Left kidney (tissue), 2 donors: ENCODE data around the gene UIMC1. TPM values are rescaled to one million over a fixed set of nuclear protein-coding genes. Genes with fewer than 3 reads are reported as not detected.
A peak's percentile ranks its signal among the peaks of the same experiment; 100 is the strongest.
"Not testable (repeated sequence)": the region's sequence is repeated elsewhere in the genome, so short reads cannot be mapped to it uniquely, and the experiment has no call there.

Source experiments
- DNase-seq: peaks from one replicate; pipeline ENCODE4 v3.0.0-alpha.2; 2013
- polyA plus RNA-seq: library from polyadenylated mRNA; unstranded; fragments of 120-200 nt; gene quantifications from one replicate; pipeline ENCODE4 v1.2.1, GENCODE V29; 2013; ENCODE audit not compliant: insufficient read length

Gene UIMC1
- polyA plus RNA-seq, 1 donor, result 50.0 TPM

DNA sequence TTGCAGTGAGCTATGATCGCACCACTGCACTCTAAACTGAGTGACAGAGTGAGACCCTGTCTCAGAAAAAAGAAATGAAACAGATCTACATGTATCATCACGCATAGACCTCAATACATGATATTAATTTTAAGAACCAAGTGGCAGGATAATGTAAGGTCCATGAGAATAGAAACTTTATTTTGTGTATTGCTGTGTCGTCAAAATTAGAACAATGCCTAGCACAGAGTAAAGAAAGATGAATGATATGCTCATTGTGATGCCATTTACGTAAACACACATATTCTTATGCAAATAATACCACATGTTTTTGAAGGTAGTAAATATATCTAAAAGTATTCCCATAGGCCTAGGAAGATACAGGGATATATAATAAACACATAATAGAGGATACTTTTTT lies 3.6 kb upstream of the UIMC1 start:
- DNase-seq, result no peak

DNA sequence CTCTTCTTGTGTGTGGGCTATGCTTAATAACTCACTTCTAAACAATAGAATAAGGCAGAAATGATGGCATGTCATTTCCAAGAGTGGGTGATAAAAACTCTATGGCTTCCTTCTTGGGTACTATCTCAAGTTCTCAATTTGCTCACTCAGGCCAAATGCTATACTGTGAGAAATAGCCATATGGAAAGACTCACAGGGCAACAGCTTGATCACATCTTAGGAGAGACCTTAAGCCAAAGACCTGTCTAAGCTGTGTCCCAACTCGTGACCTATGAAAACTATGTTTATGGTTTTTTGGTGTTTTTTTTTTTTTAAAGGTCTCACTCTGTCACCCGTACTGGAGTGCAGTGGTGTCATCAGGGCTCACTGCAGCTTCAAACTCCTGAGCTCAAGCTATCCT lies 2.1 kb upstream of the UIMC1 start:
- peak; percentile 41 for DNase-seq

- peak; percentile 67 for DNase-seq
Measured at GRCh38 chr5:177005619-177006264, 837 bp downstream of the UIMC1 start.

DNA sequence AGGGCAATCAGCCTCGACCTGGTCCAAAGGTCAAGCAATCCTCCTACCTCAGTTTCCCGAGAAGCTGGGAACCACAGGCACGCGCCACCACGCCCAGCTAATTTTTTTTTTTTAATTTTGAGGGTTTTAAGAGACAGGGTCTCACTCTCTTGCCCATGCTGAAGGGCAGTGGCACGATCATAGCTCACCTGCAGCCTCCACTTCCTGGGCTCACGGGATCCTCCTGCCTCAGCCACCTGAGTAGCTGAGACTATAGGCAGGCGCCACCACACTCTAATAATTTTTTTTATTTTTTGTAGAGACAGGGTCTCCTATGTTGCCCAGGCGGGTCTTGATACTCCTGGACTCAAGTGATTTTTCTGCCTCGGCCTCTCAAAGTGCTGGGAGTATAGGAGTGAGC lies 1.6 kb downstream of the UIMC1 start:
- DNase-seq, result no peak

DNA sequence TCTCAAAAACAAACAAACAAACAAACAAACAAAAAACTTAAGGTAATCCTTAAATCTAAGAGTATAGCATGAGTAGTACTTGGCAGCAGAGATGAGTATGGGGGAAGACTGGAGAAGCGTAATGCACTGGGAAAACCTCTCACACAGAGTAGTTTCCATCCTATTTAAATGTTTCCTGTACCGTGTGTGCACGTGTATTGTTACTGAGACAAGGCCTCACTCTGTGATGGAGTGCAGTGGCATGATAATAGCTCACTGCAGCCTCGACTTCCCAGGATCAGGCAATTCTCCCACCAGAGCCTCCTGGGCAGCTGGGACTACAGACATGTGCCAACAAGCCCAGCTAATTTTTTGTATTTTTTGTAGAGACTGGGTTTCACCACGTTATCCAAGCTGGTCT lies 2.9 kb downstream of the UIMC1 start:
- DNase-seq, result no peak

DNA sequence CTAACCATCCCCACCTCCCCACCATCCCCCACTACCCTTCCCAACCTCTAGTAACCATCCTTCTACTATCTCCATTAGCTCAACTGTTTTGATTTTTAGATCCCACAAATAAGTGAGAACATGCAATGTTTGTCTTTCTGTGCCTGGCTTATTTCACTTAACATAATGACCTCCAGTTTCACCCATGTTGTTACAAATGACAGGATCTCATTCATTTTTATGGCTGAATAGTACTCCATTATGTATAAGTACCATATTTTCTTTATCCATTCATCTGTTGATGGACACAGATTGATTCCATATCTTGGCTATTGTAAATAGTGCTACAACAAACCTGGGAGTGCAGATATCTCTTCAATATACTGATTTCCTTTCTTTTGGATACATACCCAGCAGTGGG lies 7.1 kb downstream of the UIMC1 start:
- not testable (repeated sequence) for DNase-seq

GRCh38 chr5:176998828-176999227 lies 7.8 kb downstream of the UIMC1 start:
- DNase-seq, result no peak

- DNase-seq, result no peak
Measured at GRCh38 chr5:176996780-176997179, 9.8 kb downstream of the UIMC1 start.

GRCh38 chr5:176995896-176996767 lies 10.4 kb downstream of the UIMC1 start:
- no peak for DNase-seq

DNA sequence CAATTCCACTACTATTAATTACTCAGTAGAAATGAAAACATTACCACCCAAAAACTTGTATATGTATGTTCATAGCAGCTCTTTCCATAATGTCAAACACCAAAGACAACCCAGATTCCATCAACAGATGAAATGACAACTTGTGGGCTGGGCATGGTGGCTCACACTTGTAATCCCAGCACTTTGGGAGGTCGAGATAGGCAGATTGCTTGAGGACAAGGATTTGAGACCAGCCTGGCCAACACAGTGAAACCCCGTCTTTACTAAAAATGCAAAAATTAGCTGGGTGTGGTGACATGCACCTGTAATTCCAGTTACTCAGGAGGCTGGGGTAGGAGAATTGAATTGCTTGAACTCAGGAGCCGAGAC lies 11.5 kb downstream of the UIMC1 start:
- no peak for DNase-seq

GRCh38 chr5:176994460-176995121 lies 12.0 kb downstream of the UIMC1 start:
- DNase-seq, result no peak

DNA sequence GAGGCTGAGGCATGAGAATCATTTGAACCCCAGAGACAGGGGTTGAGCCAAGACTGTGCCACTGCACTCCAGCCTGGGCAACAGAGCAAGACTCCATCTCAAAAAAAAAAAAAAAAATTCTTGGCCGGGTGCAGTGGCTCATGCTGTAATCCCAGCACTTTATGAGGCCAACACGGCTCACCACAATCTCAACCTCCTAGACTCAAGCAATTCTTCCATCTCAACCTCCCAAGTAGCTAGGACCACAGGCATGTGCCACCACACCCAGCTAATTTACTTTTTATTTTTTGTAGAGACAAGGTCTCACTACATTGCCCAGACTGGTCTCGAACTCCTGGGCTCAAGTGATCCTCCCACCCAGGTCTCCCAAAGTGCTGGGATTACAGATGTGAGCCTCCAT lies 13.5 kb downstream of the UIMC1 start:
- not testable (repeated sequence) for DNase-seq

DNA sequence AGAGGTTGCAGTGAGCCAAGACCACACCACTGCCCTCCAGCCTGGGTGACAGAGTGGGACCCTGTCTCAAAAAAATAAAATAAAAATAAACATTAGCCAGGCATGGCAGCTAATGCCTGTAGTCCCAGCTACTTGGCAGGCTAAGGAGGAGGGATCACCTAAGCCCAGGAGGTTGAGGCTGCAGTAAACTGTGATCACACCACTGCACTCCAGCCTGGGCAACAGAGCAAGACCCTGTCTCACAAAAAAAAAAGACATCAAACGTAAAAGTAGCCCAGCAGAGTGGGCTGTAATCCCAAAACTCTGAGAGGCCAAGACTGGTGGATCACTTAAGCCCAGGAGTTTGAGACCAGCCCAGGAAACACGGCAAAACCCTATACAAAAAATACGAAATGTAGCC lies 19.0 kb downstream of the UIMC1 start:
- DNase-seq, result no peak

DNA sequence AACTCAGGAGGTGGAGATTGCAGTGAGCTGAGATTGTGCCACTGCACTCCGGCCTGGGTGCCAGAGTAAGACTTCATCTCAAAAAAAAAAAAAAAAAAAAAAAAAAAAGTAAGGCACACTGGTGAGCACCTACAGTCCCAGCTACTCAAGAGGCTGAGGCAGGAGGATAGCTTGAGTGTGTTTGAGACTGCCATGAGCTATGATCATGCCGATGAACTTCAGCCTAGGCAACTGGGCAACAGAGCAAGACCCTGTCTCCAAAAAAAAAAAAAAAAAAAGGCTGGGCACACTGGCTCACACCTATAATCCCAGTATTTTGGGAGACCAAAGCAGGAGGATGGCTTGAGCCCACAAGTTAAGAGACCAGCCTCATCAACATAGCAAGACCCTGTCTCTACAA lies 20.3 kb downstream of the UIMC1 start:
- DNase-seq, result no peak

GRCh38 chr5:176985516-176985915 lies 21.1 kb downstream of the UIMC1 start:
- DNase-seq, result no peak

GRCh38 chr5:176984176-176984575 lies 22.4 kb downstream of the UIMC1 start:
- not testable (repeated sequence) for DNase-seq

GRCh38 chr5:176983593-176983992 lies 23.0 kb downstream of the UIMC1 start:
- not testable (repeated sequence) for DNase-seq

GRCh38 chr5:176983112-176983511 lies 23.5 kb downstream of the UIMC1 start:
- not testable (repeated sequence) for DNase-seq

- no peak for DNase-seq
Measured at GRCh38 chr5:176980818-176981217, 25.8 kb downstream of the UIMC1 start.

DNA sequence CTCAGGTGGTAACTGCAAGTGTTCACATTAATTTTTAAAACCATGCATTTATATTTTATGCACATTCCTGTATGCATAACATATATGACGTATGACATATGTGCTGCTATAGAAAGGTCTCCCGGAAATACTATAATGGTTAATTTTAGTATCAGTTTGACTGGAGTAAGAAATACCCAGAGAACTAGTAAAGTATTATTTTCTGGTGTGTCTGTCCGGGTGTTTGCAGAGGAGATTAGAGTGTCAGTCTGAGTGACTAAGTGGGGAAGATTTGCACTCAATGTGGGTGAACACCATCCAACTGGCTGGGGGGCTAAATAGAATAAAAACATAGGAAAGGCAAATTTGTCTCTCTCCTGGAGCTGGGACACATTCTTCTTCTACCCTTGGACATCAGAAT lies 26.9 kb downstream of the UIMC1 start:
- no peak for DNase-seq

DNA sequence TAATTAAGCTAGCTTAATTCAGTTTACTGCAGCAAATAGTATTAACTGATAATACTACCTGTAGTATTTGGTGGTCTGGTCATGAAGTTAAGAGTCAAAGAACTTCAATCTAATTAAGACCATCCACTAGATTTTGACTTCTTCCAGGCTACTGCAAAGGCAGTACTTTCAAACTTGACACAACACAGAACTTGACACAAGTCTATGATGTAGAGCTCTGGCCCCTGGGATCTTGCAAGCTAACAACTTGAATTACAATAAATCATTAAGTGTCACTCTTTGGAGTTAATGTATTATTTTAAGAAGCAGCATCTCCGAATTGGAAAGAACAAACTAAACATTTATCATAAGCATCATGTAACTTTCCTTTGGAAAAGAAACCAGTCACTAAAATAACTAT lies 40.9 kb downstream of the UIMC1 start:
- DNase-seq, result no peak

- peak; percentile 26 for DNase-seq
Measured at GRCh38 chr5:176959051-176959450, 47.5 kb downstream of the UIMC1 start.

- no peak for DNase-seq
Measured at GRCh38 chr5:176956756-176957155, 49.8 kb downstream of the UIMC1 start.
